Esophagus squamous epithelium (tissue), 5 donors: ENCODE data around the gene GNL2. TPM values are rescaled to one million over a fixed set of nuclear protein-coding genes. Genes with fewer than 3 reads are reported as not detected.
A peak's percentile ranks its signal among the peaks of the same experiment; 100 is the strongest.
"Not testable (repeated sequence)": the region's sequence is repeated elsewhere in the genome, so short reads cannot be mapped to it uniquely, and the experiment has no call there.

Experiments used
- DNase-seq: peaks from one replicate; lab custom pipeline; 2025; lab: John Stamatoyannopoulos, UW
- H3K27ac ChIP-seq, 4 donors: fragments of 200-600 bp; sonication (generic); one replicate each; pipeline ENCODE4 v1.5.1; 2016 to 2019; ENCODE audit warnings: mild to moderate bottlenecking in 1 of 4
- H3K27me3 ChIP-seq, 4 donors: fragments of 200-600 bp; sonication (generic); 1 replicate in 3 of 4; 2 replicates in 1 of 4; pipeline versions ENCODE4 v1.5.1 to v1.6.0; 2017 to 2021; ENCODE audit warnings: antibody characterized with exemption in 1 of 4
- H3K36me3 ChIP-seq, 3 donors: fragments of 200-600 bp; sonication (generic); one replicate each; pipeline ENCODE4 v1.5.1; 2016 to 2019
- H3K4me1 ChIP-seq, 3 donors: fragments of 200-600 bp; sonication (generic); one replicate each; pipeline ENCODE4 v1.5.1; 2017 to 2019
- H3K4me3 ChIP-seq, 4 donors: fragments of 200-600 bp; sonication (generic); 1 replicate in 3 of 4; 2 replicates in 1 of 4; pipeline ENCODE4 v1.5.1; 2016 to 2019; ENCODE audit warnings: mild to moderate bottlenecking in 2 of 4, moderate library complexity in 1 of 4
- H3K9me3 ChIP-seq, 3 donors: fragments of 200-600 bp; sonication (generic); one replicate each; pipeline ENCODE4 v1.5.1; 2016 to 2019
- CTCF ChIP-seq, 6 experiments: fragments of 450-650 bp in 4 of 6; fragments of 200-600 bp in 2 of 6; sonication (generic) in 2 of 6; IDR thresholded peaks; one replicate each; pipeline ENCODE4 v1.5.1; 2016 to 2019; ENCODE audit warnings: antibody characterized with exemption in 6 of 6, mild to moderate bottlenecking in 4 of 6, moderate library complexity in 4 of 6
- POLR2A ChIP-seq, 4 donors: fragments of 450-650 bp; IDR thresholded peaks; one replicate each; pipeline ENCODE4 v1.6.1; 2017; ENCODE audit warnings: antibody characterized with exemption in 4 of 4, mild to moderate bottlenecking in 4 of 4, moderate library complexity in 3 of 4
- WGBS, 2 donors: methylation state at CpG; one replicate each; pipeline ENCODE4 v1.1.5; 2018; 5-methylcytosine and 5-hydroxymethylcytosine counted together
- intact Hi-C: fragments of 100-400 bp; cut with DNase I; formaldehyde crosslinking; loops from one replicate; pipeline ENCODE4 v1.15.0; 2022
- total RNA-seq, 4 donors: library from RNA; depleted of rRNA; stranded (reverse); fragments of >200 nt; gene quantifications; one replicate each; pipeline ENCODE4 v1.1.0, GENCODE V29; 2016
- donor health status: DM: yes; HTN: yes; CAD: no.

GNL2 gene
- total RNA-seq, 4 donors from 2014 or later, result 27.5 to 53.2 (median 37.1) TPM

GRCh38 chr1:37537378-37537777, 58.4 kb downstream of the GNL2 start:
- intact Hi-C loops, result no loop called here
- no peak for TF ChIP-seq CTCF (IDR thresholded peaks at IDR 0.05)
- no peak for TF ChIP-seq POLR2A (IDR thresholded peaks at IDR 0.05)
- WGBS, 2 donors, result 60% methylated on average over 2 of the region's 2 CpGs
- no peak overlapping the region for H3K27ac ChIP-seq
- peaks cover 10 to 73% (median 25%) of the 10 kb centered on the region in 3 donors for H3K36me3 ChIP-seq
- no peak overlapping the region for H3K4me3 ChIP-seq
- no peaks in the 10 kb centered on the region for H3K9me3 ChIP-seq
- H3K4me1 ChIP-seq, result peaks cover 8 to 14% (median 11%) of the 10 kb centered on the region in 3 donors
- H3K27me3 ChIP-seq, result no peaks in the 10 kb centered on the region
- no peak for DNase-seq

GRCh38 chr1:37533317-37534093, 62.2 kb downstream of the GNL2 start:
- Histone ChIP-seq H3K9me3 (no peaks in the 10 kb centered on the region), H3K4me1 (peaks cover 8 to 14% (median 11%) of the 10 kb centered on the region in 3 donors), H3K4me3 (no peak overlapping the region), H3K27me3 (no peaks in the 10 kb centered on the region), H3K36me3 (peaks cover 10 to 34% (median 12%) of the 10 kb centered on the region in 3 donors), H3K27ac (peak overlapping the region; percentile 46 to 85 (median 67))
- intact Hi-C loops, result no loop called here
- DNase-seq, result no peak
- WGBS, 2 donors, result 85 to 86% methylated on average over 4 of the region's 4 CpGs
- TF ChIP-seq CTCF (IDR thresholded peaks at IDR 0.05) (no peak), POLR2A (IDR thresholded peaks at IDR 0.05) (no peak)

GRCh38 chr1:37532418-37533156, 63.1 kb downstream of the GNL2 start:
- H3K4me3 ChIP-seq, H3K27ac ChIP-seq, DNase-seq, intact Hi-C loops, H3K27me3 ChIP-seq, H3K9me3 ChIP-seq: not testable (repeated sequence)
- Histone ChIP-seq H3K4me1 (peaks cover 8 to 14% (median 11%) of the 10 kb centered on the region in 3 donors), H3K36me3 (peaks cover 5 to 25% (median 7%) of the 10 kb centered on the region in 3 donors)
- 93 to 95% methylated on average over 3 to 4 of the region's 4 CpGs for WGBS, 2 donors

GRCh38 chr1:37529888-37530287, 65.8 kb downstream of the GNL2 start:
- H3K9me3 ChIP-seq, H3K36me3 ChIP-seq, intact Hi-C loops, H3K4me3 ChIP-seq, DNase-seq, H3K27ac ChIP-seq, H3K27me3 ChIP-seq: not testable (repeated sequence)
- 83 to 89% methylated on average over 1 of the region's 1 CpG for WGBS, 2 donors
- peaks cover 8 to 14% (median 11%) of the 10 kb centered on the region in 3 donors for H3K4me1 ChIP-seq

GRCh38 chr1:37519613-37520012, 76.1 kb downstream of the GNL2 start:
- no peak overlapping the region for H3K4me3 ChIP-seq
- no peak overlapping the region for H3K27ac ChIP-seq
- H3K27me3 ChIP-seq, result peaks cover 0 to 3% (median 0%) of the 10 kb centered on the region in 4 donors
- TF ChIP-seq POLR2A (IDR thresholded peaks at IDR 0.05) (no peak), CTCF (IDR thresholded peaks at IDR 0.05) (no peak)
- H3K36me3 ChIP-seq, result no peaks in the 10 kb centered on the region
- no peaks in the 10 kb centered on the region for H3K9me3 ChIP-seq
- intact Hi-C loops, result no loop called here
- H3K4me1 ChIP-seq, result peaks cover 0 to 7% (median 6%) of the 10 kb centered on the region in 3 donors
- no peak for DNase-seq

- H3K27me3 ChIP-seq, H3K9me3 ChIP-seq, H3K27ac ChIP-seq, intact Hi-C loops, H3K36me3 ChIP-seq, DNase-seq, H3K4me1 ChIP-seq: not testable (repeated sequence)
- WGBS, 2 donors, result 74 to 79% methylated on average over 8 to 9 of the region's 15 CpGs
- peak overlapping the region in 1 of 4 donors; percentile 6 for H3K4me3 ChIP-seq
These were observed 76.8 kb downstream of the GNL2 start for GRCh38 chr1:37518929-37519328.

GRCh38 chr1:37518241-37518640, 77.5 kb downstream of the GNL2 start:
- H3K9me3 ChIP-seq, H3K27me3 ChIP-seq, H3K27ac ChIP-seq, H3K4me3 ChIP-seq, H3K36me3 ChIP-seq, DNase-seq, intact Hi-C loops: not testable (repeated sequence)
- no CpG with 5 or more reads among the region's 31 CpGs for WGBS, 2 donors
- peaks cover 8 to 16% (median 9%) of the 10 kb centered on the region in 3 donors for H3K4me1 ChIP-seq
